ENCODE data around the gene PDCD10.

GRCh38 chr3:167711439-167711838 lies 23.3 kb downstream of the PDCD10 start:
- TF ChIP-seq EZH2 (IDR thresholded peaks at IDR 0.05; ENCODE audit: low read depth) (no peak), CTCF (conservative IDR thresholded peaks at IDR 0.05) (no peak)
